SK-N-SH (cell line): ENCODE results near the gene RPGRIP1L. TPM values are rescaled to one million over a fixed set of nuclear protein-coding genes. Genes with fewer than 3 reads are reported as not detected.

Experiments
- CTCF ChIA-PET: fragments of 300-600, 350-600 bp; formaldehyde crosslinking; extraction: SDS; loops from one replicate; lab custom pipeline; 2021; lab: Yijun Ruan, JAX
- POLR2A ChIA-PET: fragments of 350-600 bp; sonication (Branson Sonifier 250); formaldehyde crosslinking; extraction: SDS; loops from one replicate; lab custom pipeline; 2020; ENCODE audit warnings: antibody characterized with exemption, inconsistent platforms; lab: Yijun Ruan, JAX
- DNase-seq: peaks from one replicate; pipeline ENCODE4 v3.0.0; 2012
- H2AFZ ChIP-seq: fragments of 200-600 bp; sonication (generic); 2 replicates; pipeline ENCODE4 v1.8.1; 2016; ENCODE audit warnings: antibody characterized with exemption, mild to moderate bottlenecking, low read depth
- H3F3A ChIP-seq: fragments of 200-600 bp; sonication (generic); replicated peaks from 2 replicates; pipeline ENCODE3; 2016; ENCODE audit warnings: antibody characterized with exemption, mild to moderate bottlenecking; ENCODE audit not compliant: insufficient read depth
- H3K27ac ChIP-seq, 2 experiments: fragments of 200-500 bp in 1 of 2; fragments of 200-600 bp in 1 of 2; sonication (Bioruptor generic) in 1 of 2; sonication (generic), shearing (Covaris generic) in 1 of 2; 2 replicates each; pipeline versions ENCODE4 v1.5.1 to v1.6.1; 2014 to 2016; ENCODE audit warnings: low read depth in 2 of 2, inconsistent platforms in 1 of 2, low read length in 1 of 2, mild to moderate bottlenecking in 1 of 2, mixed read lengths in 1 of 2
- H3K27me3 ChIP-seq: fragments of 200-600 bp; sonication (generic), shearing (Covaris generic); 2 replicates; pipeline ENCODE4 v1.6.1; 2016; ENCODE audit warnings: mixed run types; ENCODE audit not compliant: insufficient read depth
- H3K36me3 ChIP-seq, 2 experiments: fragments of 200-500 bp in 1 of 2; fragments of 200-600 bp in 1 of 2; sonication (Bioruptor generic) in 1 of 2; sonication (generic) in 1 of 2; replicated peaks in 1 of 2; 2 replicates each; pipeline versions ENCODE3 to v1.5.1; 2014 to 2016; ENCODE audit warnings: low read length in 1 of 2, mild to moderate bottlenecking in 1 of 2; ENCODE audit not compliant: insufficient read depth in 2 of 2, control insufficient read depth in 1 of 2
- H3K4me1 ChIP-seq, 2 experiments: fragments of 200-500 bp in 1 of 2; fragments of 200-600 bp in 1 of 2; sonication (Bioruptor generic) in 1 of 2; sonication (generic), shearing (Covaris generic) in 1 of 2; 2 replicates each; pipeline versions ENCODE4 v1.5.1 to v1.6.1; 2014 to 2016; ENCODE audit warnings: low read depth in 1 of 2, low read length in 1 of 2, mixed run types in 1 of 2; ENCODE audit not compliant: insufficient read depth in 2 of 2, control insufficient read depth in 1 of 2
- H3K4me2 ChIP-seq: fragments of 200-600 bp; sonication (generic), shearing (Covaris generic); 2 replicates; pipeline ENCODE4 v1.6.1; 2017; ENCODE audit warnings: mixed run types
- H3K4me3 ChIP-seq, 2 experiments: fragments of 200-500 bp in 1 of 2; fragments of 200-600 bp in 1 of 2; sonication (Bioruptor generic) in 1 of 2; sonication (generic), shearing (Covaris generic) in 1 of 2; 2 replicates each; pipeline versions ENCODE4 v1.5.1 to v1.8.1; 2014 to 2016; ENCODE audit warnings: low read depth in 2 of 2, inconsistent platforms in 1 of 2, low read length in 1 of 2, mild to moderate bottlenecking in 1 of 2, mixed read lengths in 1 of 2, moderate library complexity in 1 of 2
- H3K79me2 ChIP-seq: fragments of 200-600 bp; sonication (generic); 2 replicates; pipeline ENCODE4 v1.8.1; 2017; ENCODE audit warnings: mild to moderate bottlenecking; ENCODE audit not compliant: insufficient read depth
- H3K9ac ChIP-seq: fragments of 200-600 bp; sonication (generic); 2 replicates; pipeline ENCODE4 v1.6.1; 2017; ENCODE audit warnings: mixed run types
- H3K9me2 ChIP-seq: fragments of 200-600 bp; sonication (generic); 2 replicates; pipeline ENCODE4 v1.6.1; 2017; ENCODE audit warnings: mixed run types
- H3K9me3 ChIP-seq: fragments of 200-600 bp; sonication (generic); 2 replicates; pipeline ENCODE4 v1.6.1; 2017; ENCODE audit warnings: mixed run types, mild to moderate bottlenecking, moderate library complexity
- H4K20me1 ChIP-seq: fragments of 200-600 bp; sonication (generic); 2 replicates; pipeline ENCODE4 v1.6.1; 2017; ENCODE audit warnings: mild to moderate bottlenecking, mixed run types; ENCODE audit not compliant: insufficient read depth
- CTCF ChIP-seq: fragments of 200-600 bp; sonication (generic); IDR thresholded peaks from 2 replicates; pipeline ENCODE4 v1.6.1; 2017; ENCODE audit warnings: antibody characterized with exemption, mild to moderate bottlenecking, moderate library complexity
- ELF1 ChIP-seq: IDR thresholded peaks from 2 replicates; pipeline ENCODE4 v1.4.0; 2012
- EZH2phosphoT487 ChIP-seq: fragments of 200-600 bp; sonication (generic); IDR thresholded peaks from 2 replicates; pipeline ENCODE4 v1.6.1; 2017; ENCODE audit warnings: low read depth, mixed run types, mild to moderate bottlenecking, antibody characterized with exemption, moderate library complexity, borderline replicate concordance
- FOSL2 ChIP-seq: IDR thresholded peaks from 2 replicates; pipeline ENCODE4 v1.4.0; 2012; ENCODE audit warnings: low read depth, mild to moderate bottlenecking, moderate library complexity, borderline replicate concordance
- FOXJ3 ChIP-seq: sonication (generic); formaldehyde crosslinking; IDR thresholded peaks from 2 replicates; pipeline ENCODE4 v1.5.1; 2020; ENCODE audit warnings: mild to moderate bottlenecking, missing genetic modification reagents
- IRF3 ChIP-seq: fragments of 150-350 bp; IDR thresholded peaks from 2 replicates; pipeline ENCODE4 v1.6.1; 2016; ENCODE audit warnings: mild to moderate bottlenecking, low read depth, low read length
- JUND ChIP-seq: IDR thresholded peaks from 2 replicates; pipeline ENCODE4 v1.4.0; 2012
- MAX ChIP-seq: IDR thresholded peaks from 2 replicates; pipeline ENCODE4 v1.4.0; 2012; ENCODE audit warnings: low read depth
- MEF2A ChIP-seq: IDR thresholded peaks from 2 replicates; pipeline ENCODE4 v1.4.0; 2012; ENCODE audit warnings: low read depth, borderline replicate concordance
- NRF1 ChIP-seq: IDR thresholded peaks from 2 replicates; pipeline ENCODE4 v1.6.1; 2012; ENCODE audit warnings: low read depth, mild to moderate bottlenecking, low read length
- PBX3 ChIP-seq: IDR thresholded peaks from 2 replicates; pipeline ENCODE4; 2012
- RCOR1 ChIP-seq: fragments of 150-350 bp; IDR thresholded peaks from 2 replicates; pipeline ENCODE4 v1.6.1; 2017; ENCODE audit warnings: antibody characterized with exemption, low read length
- RFX5 ChIP-seq: IDR thresholded peaks from 2 replicates; pipeline ENCODE4 v1.6.1; 2012; ENCODE audit warnings: mild to moderate bottlenecking, improper control_type of control experiment, low read length
- TCF12 ChIP-seq: IDR thresholded peaks from 2 replicates; pipeline ENCODE4 v1.4.0; 2012
- USF1 ChIP-seq: IDR thresholded peaks from 2 replicates; pipeline ENCODE4 v1.4.0; 2012; ENCODE audit warnings: low read depth, borderline replicate concordance
- USF2 ChIP-seq: fragments of 150-350 bp; IDR thresholded peaks from 2 replicates; pipeline ENCODE4 v1.6.1; 2017; ENCODE audit warnings: antibody characterized with exemption, low read length, low read depth, borderline replicate concordance
- WGBS: methylation state at CpG from one replicate; pipeline ENCODE4 v1.1.6; 2017; ENCODE audit warnings: low lambda C conversion rate; 5-methylcytosine and 5-hydroxymethylcytosine counted together
- polyA plus RNA-seq, 3 experiments: library from polyadenylated mRNA; depleted of rRNA; stranded (reverse); fragments of >200 nt; gene quantifications; 2 replicates each; pipeline ENCODE4 v1.2.3, GENCODE V29; 2012

Gene RPGRIP1L
- polyA plus RNA-seq, 1 of the 3 experiments (the other 2 are of a cell fraction), result 5.7 TPM

GRCh38 chr16:53690771-53691170 is 12.9 kb downstream of the RPGRIP1L start:
- no peak overlapping the region for H3K9ac ChIP-seq
- ChIA-PET CTCF (no interaction called here), POLR2A (interaction anchor here (0.6 kb wide), 1 partner anchor 101 kb away, joined by 3 read pairs; no protein-coding TSS in a partner anchor)
- no peak overlapping the region for H2AFZ ChIP-seq
- H3K79me2 ChIP-seq, result no peaks in the 10 kb centered on the region
- no peaks in the 10 kb centered on the region for H3K27me3 ChIP-seq
- no peak overlapping the region for H3K27ac ChIP-seq
- H3K4me3 ChIP-seq, result no peak overlapping the region
- H4K20me1 ChIP-seq, result no peaks in the 10 kb centered on the region
- peaks cover 0 to 2% of the 10 kb centered on the region in 2 experiments; a peak in 2 of 4 replicates for H3K4me1 ChIP-seq
- 82% methylated on average over 2 of the region's 2 CpGs for WGBS
- H3K9me3 ChIP-seq, result no peaks in the 10 kb centered on the region
- TF ChIP-seq NRF1 (no peak), USF1 (no peak), FOXJ3 (no peak), ELF1 (no peak), IRF3 (no peak), JUND (no peak), RCOR1 (no peak), CTCF (no peak), TCF12 (no peak), EZH2phosphoT487 (no peak), MEF2A (no peak), FOSL2 (no peak), MAX (no peak), RFX5 (no peak), USF2 (no peak), PBX3 (no peak)
- H3K4me2 ChIP-seq, result no peak overlapping the region
- H3K9me2 ChIP-seq, result no peaks in the 10 kb centered on the region
- peaks cover 2% of the 10 kb centered on the region for H3F3A ChIP-seq
- DNase-seq, result no peak
- H3K36me3 ChIP-seq, result peaks cover 48 to 50% of the 10 kb centered on the region in 2 experiments
